Measurements from ENCODE around the gene WIPF3. TPM values are rescaled to one million over a fixed set of nuclear protein-coding genes. Genes with fewer than 3 reads are reported as not detected.
"Not testable (repeated sequence)": the region's sequence is repeated elsewhere in the genome, so short reads cannot be mapped to it uniquely, and the experiment has no call there.

Gene WIPF3
- total RNA-seq, 1 donor from 2014 or later = 0.46 TPM

DNA sequence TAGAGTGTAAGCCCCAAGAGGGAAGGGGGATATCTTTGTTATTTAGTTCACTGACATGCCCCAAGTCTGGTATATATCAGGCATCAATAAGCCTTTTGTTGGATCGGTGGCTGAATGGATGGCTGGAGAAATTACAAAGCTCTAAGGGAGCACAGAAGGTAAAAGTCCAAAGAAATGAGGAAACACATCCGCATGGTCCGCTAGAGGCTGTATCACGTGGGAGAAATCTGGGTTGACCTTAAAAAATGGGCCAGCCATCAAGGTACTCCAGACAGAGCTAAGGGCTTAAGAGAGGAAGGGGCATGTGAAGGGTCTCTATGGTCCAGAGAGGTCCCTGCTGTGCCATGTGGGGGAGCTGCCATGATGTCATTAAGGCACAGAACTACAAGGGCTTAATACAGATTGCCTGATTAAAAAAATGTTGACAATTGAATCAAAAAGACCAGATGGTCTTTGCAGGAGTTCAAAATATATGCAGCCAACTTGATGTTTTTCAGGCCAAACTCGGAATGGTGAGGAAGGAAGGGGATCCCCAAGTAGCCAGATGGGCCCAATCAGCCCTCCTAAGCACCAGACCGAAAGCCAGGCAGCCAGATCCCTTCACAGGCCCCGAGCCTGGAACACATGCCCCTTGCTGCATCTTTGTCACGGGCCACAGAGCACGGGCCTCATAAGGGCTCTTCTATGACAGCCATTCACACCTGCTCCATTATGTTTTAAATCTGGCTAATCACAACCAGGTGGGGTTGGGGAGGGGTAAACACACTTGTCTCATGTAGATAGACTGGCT, 151.4 kb downstream of the WIPF3 start:
- Histone ChIP-seq H3K27me3 (ENCODE audit: control insufficient read depth, insufficient read depth, low read length) (no peaks in the 10 kb centered on the region), H3K4me3 (ENCODE audit: low read depth, low read length) (no peak overlapping the region), H3K36me3 (ENCODE audit: control insufficient read depth, insufficient read depth, low read length) (peaks cover 1% of the 10 kb centered on the region)
- DNase-seq (ENCODE audit: low read depth) = no peak
- TF ChIP-seq CTCF (IDR thresholded peaks at IDR 0.05; ENCODE audit: insufficient read depth, low read length, poor library complexity, severe bottlenecking) = no peak

- H3K27me3 ChIP-seq (ENCODE audit: control insufficient read depth, insufficient read depth, low read length) = no peaks in the 10 kb centered on the region
- no peaks in the 10 kb centered on the region for H3K36me3 ChIP-seq (ENCODE audit: control insufficient read depth, insufficient read depth, low read length)
- no peak for TF ChIP-seq CTCF (IDR thresholded peaks at IDR 0.05; ENCODE audit: insufficient read depth, low read length, poor library complexity, severe bottlenecking)
- DNase-seq (ENCODE audit: low read depth) = no peak
- no peak overlapping the region for H3K4me3 ChIP-seq (ENCODE audit: low read depth, low read length)
Observed at GRCh38 chr7:29958667-29959358, 152.5 kb downstream of the WIPF3 start.

- H3K27me3 ChIP-seq (ENCODE audit: control insufficient read depth, insufficient read depth, low read length); H3K36me3 ChIP-seq (ENCODE audit: control insufficient read depth, insufficient read depth, low read length); H3K4me3 ChIP-seq (ENCODE audit: low read depth, low read length); DNase-seq (ENCODE audit: low read depth): not testable (repeated sequence)
Observed at GRCh38 chr7:29961611-29962010, 155.3 kb downstream of the WIPF3 start.

DNA sequence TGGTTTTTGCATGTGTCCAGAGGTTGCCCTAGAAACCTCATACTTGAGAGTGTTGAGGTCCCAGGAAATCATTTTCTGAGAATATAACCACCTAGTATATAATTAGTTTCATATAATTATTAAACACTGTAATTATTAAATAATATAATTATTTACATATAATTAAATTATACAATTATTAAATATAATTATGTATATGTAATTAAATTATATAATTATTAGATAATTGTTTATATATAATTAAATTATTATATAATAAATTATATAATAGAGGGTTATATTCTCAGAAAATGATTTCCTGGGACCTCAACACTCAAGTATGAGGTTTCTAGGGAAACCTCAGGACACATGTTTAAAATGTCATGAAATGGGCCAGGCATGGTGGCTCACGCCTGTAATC, 155.7 kb downstream of the WIPF3 start:
- no peaks in the 10 kb centered on the region for H3K27me3 ChIP-seq (ENCODE audit: control insufficient read depth, insufficient read depth, low read length)
- DNase-seq (ENCODE audit: low read depth) = no peak
- no peak for TF ChIP-seq CTCF (IDR thresholded peaks at IDR 0.05; ENCODE audit: insufficient read depth, low read length, poor library complexity, severe bottlenecking)
- peaks cover 2% of the 10 kb centered on the region for H3K36me3 ChIP-seq (ENCODE audit: control insufficient read depth, insufficient read depth, low read length)
- H3K4me3 ChIP-seq (ENCODE audit: low read depth, low read length) = no peak overlapping the region

DNA sequence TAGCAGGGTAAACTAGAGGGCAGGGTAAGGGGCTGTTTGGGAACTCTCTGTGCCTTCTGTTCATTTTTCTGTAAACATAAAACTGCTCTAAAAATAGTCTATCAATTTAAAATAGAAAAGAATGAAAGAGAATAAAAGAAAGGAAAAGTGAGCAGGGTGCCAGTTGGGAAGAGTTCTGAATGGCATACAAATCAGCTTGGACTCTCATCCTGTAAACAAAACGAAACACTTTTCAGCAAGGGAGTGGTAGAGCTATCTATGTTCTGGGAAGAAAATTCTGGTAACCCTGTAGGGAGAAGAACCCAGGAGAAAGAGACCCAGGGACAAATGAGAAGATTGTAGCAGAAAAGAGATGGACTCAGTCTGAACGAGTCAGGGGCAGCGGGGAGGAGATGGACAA, 158.7 kb downstream of the WIPF3 start:
- Histone ChIP-seq H3K27me3 (ENCODE audit: control insufficient read depth, insufficient read depth, low read length) (no peaks in the 10 kb centered on the region), H3K36me3 (ENCODE audit: control insufficient read depth, insufficient read depth, low read length) (peaks cover 2% of the 10 kb centered on the region), H3K4me3 (ENCODE audit: low read depth, low read length) (no peak overlapping the region)
- no peak for DNase-seq (ENCODE audit: low read depth)
- TF ChIP-seq CTCF (IDR thresholded peaks at IDR 0.05; ENCODE audit: insufficient read depth, low read length, poor library complexity, severe bottlenecking) = no peak

Other genes starting within 250 kb of the WIPF3 start
- gene PRR15, start 242.7 kb upstream of the WIPF3 start, total RNA-seq = 16.2 and 21.4 TPM in 2 replicates
- gene SCRN1, start 183.3 kb downstream of the WIPF3 start, total RNA-seq = 79.6 and 91.3 TPM in 2 replicates
- gene FKBP14, start 220.2 kb downstream of the WIPF3 start, total RNA-seq = 13.9 and 17.0 TPM in 2 replicates
- gene PLEKHA8, start 221.9 kb downstream of the WIPF3 start, total RNA-seq = 20.7 and 22.7 TPM in 2 replicates